ENCODE results near the gene RALB.

Gene RALB

GRCh38 chr2:120275617-120276400 lies 23.2 kb downstream of the RALB start:
- Histone ChIP-seq H3K27ac (no peak overlapping the region), H3K4me3 (no peak overlapping the region)
- no peak for DNase-seq (ENCODE audit: low spot score)
- TF ChIP-seq CTCF (IDR thresholded peaks at IDR 0.05) = no peak

GRCh38 chr2:120277505-120278205 lies 25.0 kb downstream of the RALB start:
- Histone ChIP-seq H3K27ac (no peak overlapping the region), H3K4me3 (no peak overlapping the region)
- no peak for DNase-seq (ENCODE audit: low spot score)
- no peak for TF ChIP-seq CTCF (IDR thresholded peaks at IDR 0.05)

- TF ChIP-seq CTCF (IDR thresholded peaks at IDR 0.05) = no peak
- DNase-seq (ENCODE audit: low spot score) = no peak
- Histone ChIP-seq H3K4me3 (no peak overlapping the region), H3K27ac (no peak overlapping the region)
These were observed 26.2 kb downstream of the RALB start for GRCh38 chr2:120278901-120279300.

- no peak overlapping the region for H3K27ac ChIP-seq
These were observed 27.1 kb downstream of the RALB start for GRCh38 chr2:120279708-120280107.

GRCh38 chr2:120283649-120284048 lies 31.0 kb downstream of the RALB start:
- Histone ChIP-seq H3K27ac (no peak overlapping the region), H3K4me3 (no peak overlapping the region)
- no peak for DNase-seq (ENCODE audit: low spot score)
- no peak for TF ChIP-seq CTCF (IDR thresholded peaks at IDR 0.05)

More at GRCh38 chr2:120279708-120280107, 27.1 kb downstream of the RALB start:
- no peak for DNase-seq (ENCODE audit: low spot score)
- TF ChIP-seq CTCF (IDR thresholded peaks at IDR 0.05) = no peak
- H3K4me3 ChIP-seq = no peak overlapping the region

GRCh38 chr2:120285056-120285455 lies 32.4 kb downstream of the RALB start:
- no peak overlapping the region for H3K27ac ChIP-seq
- DNase-seq (ENCODE audit: low spot score) = no peak
- H3K4me3 ChIP-seq = no peak overlapping the region
- TF ChIP-seq CTCF (IDR thresholded peaks at IDR 0.05) = no peak

Data from coronary artery (tissue), 2 donors.